H9 (cell line): ENCODE results near the gene CTNNA1. TPM values are rescaled to one million over a fixed set of nuclear protein-coding genes. Genes with fewer than 3 reads are reported as not detected.

Source experiments
- DNase-seq: peaks from one replicate; pipeline ENCODE4 v3.0.0-alpha.2; 2017
- H2AFZ ChIP-seq: one replicate; pipeline ENCODE4 v1.6.1; 2013; ENCODE audit warnings: mild to moderate bottlenecking, low read length, control low read depth, moderate library complexity
- H2AK5ac ChIP-seq: 2 replicates; pipeline ENCODE4 v1.6.1; 2013; ENCODE audit warnings: low read length, control low read depth, mixed read lengths; ENCODE audit not compliant: insufficient read length
- H2BK120ac ChIP-seq: one replicate; pipeline ENCODE4 v1.6.1; 2013; ENCODE audit warnings: low read depth, mild to moderate bottlenecking, low read length, control low read depth, inconsistent platforms; ENCODE audit not compliant: poor library complexity, severe bottlenecking
- H2BK12ac ChIP-seq: 2 replicates; pipeline ENCODE4 v1.6.1; 2013; ENCODE audit warnings: low read length, control low read depth, mixed read lengths, low read depth; ENCODE audit not compliant: insufficient read length
- H2BK15ac ChIP-seq: 2 replicates; pipeline ENCODE4 v1.6.1; 2013; ENCODE audit warnings: low read depth, low read length, control low read depth
- H2BK20ac ChIP-seq: one replicate; pipeline ENCODE4 v1.6.1; 2013; ENCODE audit warnings: low read depth, mild to moderate bottlenecking, low read length, control low read depth, inconsistent platforms; ENCODE audit not compliant: poor library complexity, severe bottlenecking
- H2BK5ac ChIP-seq: 2 replicates; pipeline ENCODE4 v1.6.1; 2013; ENCODE audit warnings: low read length, control low read depth, mixed read lengths; ENCODE audit not compliant: insufficient read length
- H3K14ac ChIP-seq: 2 replicates; pipeline ENCODE4 v1.6.1; 2013; ENCODE audit warnings: low read length, control low read depth; ENCODE audit not compliant: insufficient read depth
- H3K18ac ChIP-seq: 2 replicates; pipeline ENCODE4 v1.6.1; 2013; ENCODE audit warnings: low read depth, mild to moderate bottlenecking, mixed read lengths, low read length, control low read depth; ENCODE audit not compliant: insufficient read length
- H3K23ac ChIP-seq: 2 replicates; pipeline ENCODE4 v1.6.1; 2013; ENCODE audit warnings: low read length, control low read depth, mixed read lengths, low read depth; ENCODE audit not compliant: insufficient read length
- H3K23me2 ChIP-seq: 2 replicates; pipeline ENCODE4 v1.6.1; 2013; ENCODE audit warnings: low read depth, mild to moderate bottlenecking, mixed read lengths, low read length, control low read depth; ENCODE audit not compliant: insufficient read length, poor library complexity, severe bottlenecking
- H3K27ac ChIP-seq: 2 replicates; pipeline ENCODE4 v1.5.1; 2013; ENCODE audit warnings: low read length, control low read depth, mixed read lengths, low read depth; ENCODE audit not compliant: insufficient read length
- H3K27me3 ChIP-seq: 2 replicates; pipeline ENCODE4 v1.6.1; 2013; ENCODE audit warnings: low read length, control low read depth, inconsistent platforms; ENCODE audit not compliant: insufficient read depth
- H3K4ac ChIP-seq: 2 replicates; pipeline ENCODE4 v1.6.1; 2013; ENCODE audit warnings: low read depth, mild to moderate bottlenecking, control low read depth, inconsistent platforms, low read length, moderate library complexity
- H3K4me1 ChIP-seq: 2 replicates; pipeline ENCODE4 v1.6.1; 2013; ENCODE audit warnings: low read length, control low read depth, inconsistent platforms; ENCODE audit not compliant: insufficient read depth
- H3K4me2 ChIP-seq: 2 replicates; pipeline ENCODE4 v1.6.1; 2013; ENCODE audit warnings: low read length, control low read depth, mixed read lengths; ENCODE audit not compliant: insufficient read length, insufficient read depth
- H3K56ac ChIP-seq: 2 replicates; pipeline ENCODE4 v1.6.1; 2013; ENCODE audit warnings: low read depth, mild to moderate bottlenecking, mixed read lengths, low read length, control low read depth; ENCODE audit not compliant: insufficient read length
- H3K79me1 ChIP-seq: 2 replicates; pipeline ENCODE4 v1.6.1; 2013; ENCODE audit warnings: low read depth, mild to moderate bottlenecking, moderate library complexity, low read length, control low read depth, inconsistent platforms; ENCODE audit not compliant: insufficient read depth, poor library complexity, severe bottlenecking
- H3K79me2 ChIP-seq: 2 replicates; pipeline ENCODE4 v1.6.1; 2013; ENCODE audit warnings: low read length, control low read depth, inconsistent platforms; ENCODE audit not compliant: insufficient read depth
- H3K9ac ChIP-seq: 2 replicates; pipeline ENCODE4 v1.6.1; 2013; ENCODE audit warnings: low read length, control low read depth, mixed read lengths; ENCODE audit not compliant: insufficient read length; ENCODE audit errors: extremely low read depth
- H3K9me3 ChIP-seq: one replicate; pipeline ENCODE4 v1.6.1; 2013; ENCODE audit warnings: low read depth, low read length, inconsistent platforms; ENCODE audit not compliant: control insufficient read depth
- H3T11ph ChIP-seq: one replicate; pipeline ENCODE4 v1.6.1; 2013; ENCODE audit warnings: mild to moderate bottlenecking, low read length, control low read depth, inconsistent platforms
- H4K20me1 ChIP-seq: one replicate; pipeline ENCODE4 v1.6.1; 2013; ENCODE audit not compliant: control insufficient read depth, insufficient read length, insufficient read depth
- H4K5ac ChIP-seq: 2 replicates; pipeline ENCODE4 v1.6.1; 2013; ENCODE audit warnings: low read depth, mild to moderate bottlenecking, mixed read lengths, low read length, control low read depth; ENCODE audit not compliant: insufficient read length
- H4K8ac ChIP-seq: replicated peaks from 2 replicates; pipeline ENCODE4 v1.6.1; 2013; ENCODE audit warnings: low read length, control low read depth, mixed read lengths, low read depth; ENCODE audit not compliant: insufficient read length
- H4K91ac ChIP-seq: 2 replicates; pipeline ENCODE4 v1.6.1; 2013; ENCODE audit warnings: low read depth, mild to moderate bottlenecking, moderate library complexity, mixed read lengths, low read length, control low read depth; ENCODE audit not compliant: insufficient read length
- H3K27ac Mint-ChIP-seq, 3 experiments: 2 replicates in 2 of 3; 3 replicates in 1 of 3; pipeline ENCODE4 v1.8.0; 2020 to 2021; ENCODE audit warnings: mixed read lengths in 3 of 3, mild to moderate bottlenecking in 1 of 3, moderate library complexity in 1 of 3
- H3K27me3 Mint-ChIP-seq: 2 replicates; pipeline ENCODE4 v1.8.0; 2021; ENCODE audit warnings: low read depth, mild to moderate bottlenecking, moderate library complexity, mixed read lengths
- H3K36me3 Mint-ChIP-seq, 3 experiments: 2 replicates in 2 of 3; 3 replicates in 1 of 3; pipeline ENCODE4 v1.8.0; 2020 to 2021; ENCODE audit warnings: low read depth in 3 of 3, mixed read lengths in 3 of 3; ENCODE audit not compliant: insufficient read depth in 1 of 3
- H3K4me1 Mint-ChIP-seq, 2 experiments: 2 replicates each; pipeline ENCODE4 v1.8.0; 2020; ENCODE audit warnings: mixed read lengths in 2 of 2
- H3K4me3 Mint-ChIP-seq, 2 experiments: 2 replicates in 1 of 2; 3 replicates in 1 of 2; pipeline ENCODE4 v1.8.0; 2020 to 2021; ENCODE audit warnings: mild to moderate bottlenecking in 2 of 2, mixed read lengths in 2 of 2, moderate library complexity in 1 of 2
- H3K9me3 Mint-ChIP-seq, 2 experiments: 2 replicates in 1 of 2; 3 replicates in 1 of 2; pipeline ENCODE4 v1.8.0; 2020; ENCODE audit warnings: mild to moderate bottlenecking in 2 of 2, mixed read lengths in 2 of 2, moderate library complexity in 1 of 2
- WGBS: extraction: QIAGEN DNeasy Blood & Tissue Kit; methylation state at CpG from one replicate; pipeline ENCODE4 v1.1.7; 2013; ENCODE audit warnings: missing lambda C conversion rate, low lambda C conversion rate, mixed read lengths; ENCODE audit not compliant: insufficient read length; ENCODE audit errors: extremely low coverage; 5-methylcytosine and 5-hydroxymethylcytosine counted together
- total RNA-seq: library from RNA; stranded (reverse); gene quantifications from 2 replicates; pipeline ENCODE4 v1.2.1, GENCODE V29; 2021
- TF ChIP-seq, protein P1 (sequence below): fragments of 200-600 bp; sonication (generic); conservative IDR thresholded peaks from 3 replicates; pipeline ENCODE4 v1.8.0; 2021; ENCODE audit warnings: antibody characterized with exemption, mild to moderate bottlenecking

Gene CTNNA1
- total RNA-seq, 1 experiment from 2014 or later: 354 TPM

DNA sequence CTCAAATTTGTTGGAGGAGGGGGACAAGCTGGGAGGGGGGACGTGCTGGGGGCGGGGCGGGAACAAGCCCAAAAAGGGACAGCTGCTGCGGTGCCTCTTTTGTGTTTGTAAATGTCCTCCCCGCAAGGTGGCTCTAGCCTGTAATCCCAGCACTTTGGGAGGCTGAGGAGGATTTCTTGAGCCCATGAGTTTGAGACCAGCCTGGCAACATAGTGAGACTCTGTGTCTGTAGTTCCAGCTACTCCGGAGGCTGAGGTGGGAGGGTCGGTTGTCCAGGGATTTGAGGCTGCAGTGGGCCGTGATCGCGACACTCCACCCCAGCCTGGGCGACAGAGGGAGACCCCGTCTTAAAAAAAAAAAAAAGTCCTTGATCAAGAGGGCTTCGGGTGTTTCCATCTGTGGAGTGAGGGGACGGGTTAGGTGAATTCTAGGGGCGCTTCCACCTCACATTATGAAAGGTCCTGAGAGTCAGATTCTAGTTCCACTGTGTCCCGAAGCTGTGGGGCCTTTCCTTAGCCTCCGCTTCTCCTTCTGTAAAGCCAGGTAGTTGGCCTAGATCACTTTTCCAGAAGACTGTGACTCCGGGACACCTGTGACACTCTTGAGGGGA, 779 bp upstream of the CTNNA1 start:
- H3K9ac ChIP-seq: peak overlapping the region; percentile 79
- H3K79me2 ChIP-seq: peaks cover 34% of the 10 kb centered on the region
- H3K9me3 ChIP-seq: no peaks in the 10 kb centered on the region
- DNase-seq: peak; percentile 72
- H4K91ac ChIP-seq: no peak overlapping the region
- no CpG with 5 or more reads among the region's 18 CpGs for WGBS
- no peak overlapping the region for H4K5ac ChIP-seq
- peaks cover 7% of the 10 kb centered on the region for H3K79me1 ChIP-seq
- no peak overlapping the region for H3T11ph ChIP-seq
- H2BK12ac ChIP-seq: no peak overlapping the region
- peak overlapping the region; percentile 95 to 97 (median 96) for H3K27ac Mint-ChIP-seq
- H2BK5ac ChIP-seq: no peak overlapping the region
- TF ChIP-seq, protein P1, sequence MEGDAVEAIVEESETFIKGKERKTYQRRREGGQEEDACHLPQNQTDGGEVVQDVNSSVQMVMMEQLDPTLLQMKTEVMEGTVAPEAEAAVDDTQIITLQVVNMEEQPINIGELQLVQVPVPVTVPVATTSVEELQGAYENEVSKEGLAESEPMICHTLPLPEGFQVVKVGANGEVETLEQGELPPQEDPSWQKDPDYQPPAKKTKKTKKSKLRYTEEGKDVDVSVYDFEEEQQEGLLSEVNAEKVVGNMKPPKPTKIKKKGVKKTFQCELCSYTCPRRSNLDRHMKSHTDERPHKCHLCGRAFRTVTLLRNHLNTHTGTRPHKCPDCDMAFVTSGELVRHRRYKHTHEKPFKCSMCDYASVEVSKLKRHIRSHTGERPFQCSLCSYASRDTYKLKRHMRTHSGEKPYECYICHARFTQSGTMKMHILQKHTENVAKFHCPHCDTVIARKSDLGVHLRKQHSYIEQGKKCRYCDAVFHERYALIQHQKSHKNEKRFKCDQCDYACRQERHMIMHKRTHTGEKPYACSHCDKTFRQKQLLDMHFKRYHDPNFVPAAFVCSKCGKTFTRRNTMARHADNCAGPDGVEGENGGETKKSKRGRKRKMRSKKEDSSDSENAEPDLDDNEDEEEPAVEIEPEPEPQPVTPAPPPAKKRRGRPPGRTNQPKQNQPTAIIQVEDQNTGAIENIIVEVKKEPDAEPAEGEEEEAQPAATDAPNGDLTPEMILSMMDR: peak; percentile 48; the same call in 2 of the 3 replicates
- H4K8ac ChIP-seq: no peak overlapping the region
- no peaks in the 10 kb centered on the region for H3K27me3 ChIP-seq
- H3K27ac ChIP-seq: peak overlapping the region; percentile 25
- H2BK120ac ChIP-seq: no peak overlapping the region
- H3K4me2 ChIP-seq: peak overlapping the region; percentile 80
- no peaks in the 10 kb centered on the region; the same call in 1 of the 2 replicates for H3K4me1 ChIP-seq
- peaks cover 29 to 35% of the 10 kb centered on the region in 2 experiments for H3K4me1 Mint-ChIP-seq
- peaks cover 11 to 12% of the 10 kb centered on the region in 2 experiments for H3K9me3 Mint-ChIP-seq
- H3K4me3 Mint-ChIP-seq: peak overlapping the region; percentile 88 to 90
- no peak overlapping the region for H2AFZ ChIP-seq
- H2BK15ac ChIP-seq: no peak overlapping the region; the same call in 1 of the 2 replicates
- peaks cover 11% of the 10 kb centered on the region for H3K23me2 ChIP-seq
- no peak overlapping the region for H3K4ac ChIP-seq
- peak overlapping the region; percentile 89 for H3K14ac ChIP-seq
- no peak overlapping the region for H3K23ac ChIP-seq
- H2AK5ac ChIP-seq: no peak overlapping the region
- H4K20me1 ChIP-seq: no peaks in the 10 kb centered on the region
- H2BK20ac ChIP-seq: no peak overlapping the region
- H3K18ac ChIP-seq: peak overlapping the region; percentile 81
- H3K56ac ChIP-seq: no peak overlapping the region
- H3K36me3 Mint-ChIP-seq: peaks cover 28 to 31% (median 29%) of the 10 kb centered on the region in 3 experiments
- no peaks in the 10 kb centered on the region for H3K27me3 Mint-ChIP-seq
